Liver (tissue), 9 donors: Measurements from ENCODE around the gene AXIN1. TPM values are rescaled to one million over a fixed set of nuclear protein-coding genes. Genes with fewer than 3 reads are reported as not detected.

Source experiments
- DNase-seq: peaks from one replicate; pipeline ENCODE4 v3.0.0-alpha.2; 2017; ENCODE audit warnings: low spot score
- H3K27ac ChIP-seq, 2 donors: one replicate each; pipeline ENCODE4 v1.7.0; 2013; ENCODE audit warnings: inconsistent platforms in 2 of 2, low read length in 2 of 2, control low read depth in 1 of 2, low read depth in 1 of 2, mild to moderate bottlenecking in 1 of 2
- H3K27me3 ChIP-seq, 4 donors: one replicate each; pipeline versions ENCODE4 v1.6.1 to v1.7.0; 2013; ENCODE audit warnings: low read length in 3 of 4, inconsistent platforms in 1 of 4, mild to moderate bottlenecking in 1 of 4, moderate library complexity in 1 of 4; ENCODE audit not compliant: control insufficient read depth in 4 of 4, insufficient read depth in 4 of 4
- H3K36me3 ChIP-seq, 4 donors: one replicate each; pipeline versions ENCODE4 v1.6.1 to v1.7.0; 2013; ENCODE audit warnings: low read length in 3 of 4, mild to moderate bottlenecking in 3 of 4, low read depth in 1 of 4, moderate library complexity in 1 of 4; ENCODE audit not compliant: control insufficient read depth in 4 of 4, insufficient read depth in 3 of 4
- H3K4me1 ChIP-seq, 4 donors: one replicate each; pipeline versions ENCODE4 v1.6.1 to v1.7.0; 2013; ENCODE audit warnings: low read length in 3 of 4, mild to moderate bottlenecking in 3 of 4, moderate library complexity in 1 of 4; ENCODE audit not compliant: control insufficient read depth in 4 of 4, insufficient read depth in 4 of 4
- H3K4me3 ChIP-seq, 3 donors: one replicate each; pipeline versions ENCODE4 v1.6.1 to v1.7.0; 2013; ENCODE audit warnings: low read length in 3 of 3, control low read depth in 1 of 3, low read depth in 1 of 3, mild to moderate bottlenecking in 1 of 3
- H3K9ac ChIP-seq, 2 donors: one replicate each; pipeline ENCODE4 v1.7.0; 2013; ENCODE audit warnings: low read length in 2 of 2, mild to moderate bottlenecking in 2 of 2, moderate library complexity in 2 of 2, control low read depth in 1 of 2, low read depth in 1 of 2
- H3K9me3 ChIP-seq, 4 donors: one replicate each; pipeline versions ENCODE4 v1.6.1 to v1.7.0; 2013; ENCODE audit warnings: low read length in 3 of 4; ENCODE audit not compliant: control insufficient read depth in 4 of 4
- EGR1 ChIP-seq, 2 donors: IDR thresholded peaks; 2 replicates each; pipeline ENCODE4 v1.6.1; 2016 to 2018; ENCODE audit warnings: antibody characterized with exemption in 2 of 2, low read depth in 2 of 2
- FOXA2 ChIP-seq: IDR thresholded peaks from 2 replicates; pipeline ENCODE4 v1.6.1; 2016; ENCODE audit warnings: antibody characterized with exemption
- GABPA ChIP-seq, 2 donors: IDR thresholded peaks in 1 of 2; conservative IDR thresholded peaks in 1 of 2; 2 replicates each; pipeline ENCODE4 v1.6.1; 2016; ENCODE audit warnings: antibody characterized with exemption in 2 of 2, mild to moderate bottlenecking in 1 of 2, moderate library complexity in 1 of 2
- HNF4G ChIP-seq: IDR thresholded peaks from 2 replicates; pipeline ENCODE4 v1.6.1; 2016; ENCODE audit warnings: antibody characterized with exemption
- JUND ChIP-seq, 2 donors: IDR thresholded peaks; 2 replicates each; pipeline ENCODE4 v1.6.1; 2016; ENCODE audit warnings: antibody characterized with exemption in 2 of 2
- NR2F2 ChIP-seq: IDR thresholded peaks from 2 replicates; pipeline ENCODE4 v1.6.1; 2016; ENCODE audit warnings: antibody characterized with exemption
- RAD21 ChIP-seq, 2 donors: IDR thresholded peaks; 2 replicates each; pipeline ENCODE4 v1.6.1; 2016; ENCODE audit warnings: antibody characterized with exemption in 2 of 2, mild to moderate bottlenecking in 2 of 2
- RXRA ChIP-seq, 2 donors: IDR thresholded peaks; 2 replicates each; pipeline ENCODE4 v1.6.1; 2017 to 2018; ENCODE audit warnings: antibody characterized with exemption in 2 of 2, mild to moderate bottlenecking in 1 of 2
- SP1 ChIP-seq: IDR thresholded peaks from 2 replicates; pipeline ENCODE4 v1.6.1; 2018; ENCODE audit warnings: antibody characterized with exemption, mild to moderate bottlenecking
- TAF1 ChIP-seq: conservative IDR thresholded peaks from 2 replicates; pipeline ENCODE4 v1.6.1; 2016; ENCODE audit warnings: antibody characterized with exemption, mild to moderate bottlenecking
- YY1 ChIP-seq: IDR thresholded peaks from 2 replicates; pipeline ENCODE4 v1.6.1; 2016; ENCODE audit warnings: antibody characterized with exemption, mild to moderate bottlenecking
- WGBS: extraction: QIAGEN DNeasy Blood & Tissue Kit; methylation state at CpG from one replicate; pipeline ENCODE4 v1.1.7; 2013; 5-methylcytosine and 5-hydroxymethylcytosine counted together
- polyA plus RNA-seq, 2 donors: library from polyadenylated mRNA; stranded (reverse) in 1 of 2; unstranded in 1 of 2; fragments of 200-250 nt in 1 of 2; fragments of >200 nt in 1 of 2; fragmentation: Nextera tagmentation in 1 of 2; extraction: Ambion mirVana in 1 of 2; gene quantifications; one replicate each; pipeline versions ENCODE4 v1.2.1 to v1.2.3, GENCODE V29; 2013 to 2015
- total RNA-seq, 2 donors: library from RNA; depleted of rRNA; stranded (reverse); fragments of >200 nt; gene quantifications; one replicate each; pipeline ENCODE4 v1.2.3, GENCODE V29; 2014
- TF ChIP-seq, protein P1 (sequence below): IDR thresholded peaks from 2 replicates; pipeline ENCODE4 v1.6.1; 2016; ENCODE audit warnings: antibody characterized with exemption
- TF ChIP-seq, protein P2 (sequence below): IDR thresholded peaks from 2 replicates; pipeline ENCODE4 v1.6.1; 2016; ENCODE audit warnings: antibody characterized with exemption
- TF ChIP-seq, protein P3 (sequence below): IDR thresholded peaks from 2 replicates; pipeline ENCODE4 v1.6.1; 2016; ENCODE audit warnings: antibody characterized with exemption
- TF ChIP-seq, protein P4 (sequence below): fragments of 150-350 bp; IDR thresholded peaks from 2 replicates; pipeline ENCODE4 v1.5.1; 2017; ENCODE audit warnings: improper control_type of control experiment, low read depth, low read length; ENCODE audit not compliant: missing input control
- TF ChIP-seq, protein P5 (sequence below): IDR thresholded peaks from 2 replicates; pipeline ENCODE4 v1.6.1; 2016; ENCODE audit warnings: antibody characterized with exemption, mild to moderate bottlenecking
- donor health status: healthy.
- donor health status: healthy.
- donor health status: healthy.
- donor health status: healthy.
- donor health status: healthy.

Gene AXIN1
- total and polyA plus RNA-seq, 4 donors: 2.0 to 10.3 (median 7.9) TPM

DNA sequence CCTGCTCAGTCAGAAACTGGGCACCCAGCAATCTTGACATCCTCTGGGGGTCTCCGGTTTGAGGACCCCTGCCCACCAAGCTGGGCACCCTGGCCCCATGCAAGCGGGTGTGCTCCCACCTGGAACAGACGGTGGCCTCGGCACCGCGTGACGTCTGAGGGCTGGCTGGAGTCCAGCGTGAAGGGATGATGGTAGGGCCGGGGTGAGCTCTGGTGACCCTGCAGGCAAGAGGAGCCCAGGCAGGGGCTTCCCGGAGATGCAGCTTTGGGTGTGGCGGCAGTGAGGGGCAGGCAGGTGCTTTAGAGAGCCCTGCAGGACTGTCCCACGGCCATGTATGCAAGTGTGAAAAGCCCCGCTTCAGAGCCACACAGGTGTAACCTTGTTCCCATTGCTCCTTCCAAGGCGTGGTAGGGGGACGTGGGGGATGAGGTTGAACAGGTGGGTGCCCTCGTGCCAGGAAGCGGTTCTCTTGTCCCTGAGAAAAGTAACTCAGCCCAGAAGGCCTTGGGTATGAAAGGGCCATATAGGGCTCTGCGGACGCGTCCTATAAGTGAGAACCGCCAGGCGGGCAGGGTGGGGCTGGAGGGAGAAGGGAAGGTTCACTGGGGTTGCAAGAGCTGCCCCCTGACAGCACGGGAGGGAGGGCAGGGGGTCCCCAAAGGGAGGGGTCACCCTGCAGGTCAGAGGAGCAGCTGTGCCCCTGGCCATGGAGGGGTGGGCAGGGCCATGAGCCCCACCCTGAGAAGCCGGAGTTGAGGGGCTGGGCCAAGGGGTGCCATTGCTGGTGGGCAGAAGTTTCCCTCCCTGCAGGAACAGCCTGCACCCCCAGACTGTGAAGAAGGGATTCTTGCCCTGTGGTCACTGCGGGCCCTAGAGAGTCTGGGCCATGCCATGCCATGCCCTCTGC is 86.0 kb downstream of the AXIN1 start:
- H3K27ac ChIP-seq: no peak overlapping the region
- TF ChIP-seq RXRA (IDR thresholded peaks at IDR 0.05) (no peak), NR2F2 (no peak), GABPA (IDR thresholded peaks at IDR 0.05 in 1 of 2, conservative IDR thresholded peaks at IDR 0.05 in 1 of 2) (no peak), JUND (IDR thresholded peaks at IDR 0.05) (no peak), YY1 (no peak), EGR1 (IDR thresholded peaks at IDR 0.05; ENCODE audit: low read depth in 2 of 2) (no peak), TAF1 (no peak), SP1 (no peak), FOXA2 (no peak), HNF4G (no peak), RAD21 (IDR thresholded peaks at IDR 0.05) (no peak)
- TF ChIP-seq, protein P1, sequence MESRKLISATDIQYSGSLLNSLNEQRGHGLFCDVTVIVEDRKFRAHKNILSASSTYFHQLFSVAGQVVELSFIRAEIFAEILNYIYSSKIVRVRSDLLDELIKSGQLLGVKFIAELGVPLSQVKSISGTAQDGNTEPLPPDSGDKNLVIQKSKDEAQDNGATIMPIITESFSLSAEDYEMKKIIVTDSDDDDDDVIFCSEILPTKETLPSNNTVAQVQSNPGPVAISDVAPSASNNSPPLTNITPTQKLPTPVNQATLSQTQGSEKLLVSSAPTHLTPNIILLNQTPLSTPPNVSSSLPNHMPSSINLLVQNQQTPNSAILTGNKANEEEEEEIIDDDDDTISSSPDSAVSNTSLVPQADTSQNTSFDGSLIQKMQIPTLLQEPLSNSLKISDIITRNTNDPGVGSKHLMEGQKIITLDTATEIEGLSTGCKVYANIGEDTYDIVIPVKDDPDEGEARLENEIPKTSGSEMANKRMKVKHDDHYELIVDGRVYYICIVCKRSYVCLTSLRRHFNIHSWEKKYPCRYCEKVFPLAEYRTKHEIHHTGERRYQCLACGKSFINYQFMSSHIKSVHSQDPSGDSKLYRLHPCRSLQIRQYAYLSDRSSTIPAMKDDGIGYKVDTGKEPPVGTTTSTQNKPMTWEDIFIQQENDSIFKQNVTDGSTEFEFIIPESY: no peak
- TF ChIP-seq, protein P2, sequence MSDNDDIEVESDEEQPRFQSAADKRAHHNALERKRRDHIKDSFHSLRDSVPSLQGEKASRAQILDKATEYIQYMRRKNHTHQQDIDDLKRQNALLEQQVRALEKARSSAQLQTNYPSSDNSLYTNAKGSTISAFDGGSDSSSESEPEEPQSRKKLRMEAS: no peak
- TF ChIP-seq, protein P3, sequence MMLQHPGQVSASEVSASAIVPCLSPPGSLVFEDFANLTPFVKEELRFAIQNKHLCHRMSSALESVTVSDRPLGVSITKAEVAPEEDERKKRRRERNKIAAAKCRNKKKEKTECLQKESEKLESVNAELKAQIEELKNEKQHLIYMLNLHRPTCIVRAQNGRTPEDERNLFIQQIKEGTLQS: no peak
- TF ChIP-seq, protein P4, sequence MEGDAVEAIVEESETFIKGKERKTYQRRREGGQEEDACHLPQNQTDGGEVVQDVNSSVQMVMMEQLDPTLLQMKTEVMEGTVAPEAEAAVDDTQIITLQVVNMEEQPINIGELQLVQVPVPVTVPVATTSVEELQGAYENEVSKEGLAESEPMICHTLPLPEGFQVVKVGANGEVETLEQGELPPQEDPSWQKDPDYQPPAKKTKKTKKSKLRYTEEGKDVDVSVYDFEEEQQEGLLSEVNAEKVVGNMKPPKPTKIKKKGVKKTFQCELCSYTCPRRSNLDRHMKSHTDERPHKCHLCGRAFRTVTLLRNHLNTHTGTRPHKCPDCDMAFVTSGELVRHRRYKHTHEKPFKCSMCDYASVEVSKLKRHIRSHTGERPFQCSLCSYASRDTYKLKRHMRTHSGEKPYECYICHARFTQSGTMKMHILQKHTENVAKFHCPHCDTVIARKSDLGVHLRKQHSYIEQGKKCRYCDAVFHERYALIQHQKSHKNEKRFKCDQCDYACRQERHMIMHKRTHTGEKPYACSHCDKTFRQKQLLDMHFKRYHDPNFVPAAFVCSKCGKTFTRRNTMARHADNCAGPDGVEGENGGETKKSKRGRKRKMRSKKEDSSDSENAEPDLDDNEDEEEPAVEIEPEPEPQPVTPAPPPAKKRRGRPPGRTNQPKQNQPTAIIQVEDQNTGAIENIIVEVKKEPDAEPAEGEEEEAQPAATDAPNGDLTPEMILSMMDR: no peak
- TF ChIP-seq, protein P5, sequence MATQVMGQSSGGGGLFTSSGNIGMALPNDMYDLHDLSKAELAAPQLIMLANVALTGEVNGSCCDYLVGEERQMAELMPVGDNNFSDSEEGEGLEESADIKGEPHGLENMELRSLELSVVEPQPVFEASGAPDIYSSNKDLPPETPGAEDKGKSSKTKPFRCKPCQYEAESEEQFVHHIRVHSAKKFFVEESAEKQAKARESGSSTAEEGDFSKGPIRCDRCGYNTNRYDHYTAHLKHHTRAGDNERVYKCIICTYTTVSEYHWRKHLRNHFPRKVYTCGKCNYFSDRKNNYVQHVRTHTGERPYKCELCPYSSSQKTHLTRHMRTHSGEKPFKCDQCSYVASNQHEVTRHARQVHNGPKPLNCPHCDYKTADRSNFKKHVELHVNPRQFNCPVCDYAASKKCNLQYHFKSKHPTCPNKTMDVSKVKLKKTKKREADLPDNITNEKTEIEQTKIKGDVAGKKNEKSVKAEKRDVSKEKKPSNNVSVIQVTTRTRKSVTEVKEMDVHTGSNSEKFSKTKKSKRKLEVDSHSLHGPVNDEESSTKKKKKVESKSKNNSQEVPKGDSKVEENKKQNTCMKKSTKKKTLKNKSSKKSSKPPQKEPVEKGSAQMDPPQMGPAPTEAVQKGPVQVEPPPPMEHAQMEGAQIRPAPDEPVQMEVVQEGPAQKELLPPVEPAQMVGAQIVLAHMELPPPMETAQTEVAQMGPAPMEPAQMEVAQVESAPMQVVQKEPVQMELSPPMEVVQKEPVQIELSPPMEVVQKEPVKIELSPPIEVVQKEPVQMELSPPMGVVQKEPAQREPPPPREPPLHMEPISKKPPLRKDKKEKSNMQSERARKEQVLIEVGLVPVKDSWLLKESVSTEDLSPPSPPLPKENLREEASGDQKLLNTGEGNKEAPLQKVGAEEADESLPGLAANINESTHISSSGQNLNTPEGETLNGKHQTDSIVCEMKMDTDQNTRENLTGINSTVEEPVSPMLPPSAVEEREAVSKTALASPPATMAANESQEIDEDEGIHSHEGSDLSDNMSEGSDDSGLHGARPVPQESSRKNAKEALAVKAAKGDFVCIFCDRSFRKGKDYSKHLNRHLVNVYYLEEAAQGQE: no peak
- no peak for DNase-seq
- no peaks in the 10 kb centered on the region for H3K9me3 ChIP-seq
- WGBS: 85% methylated on average over 25 of the region's 25 CpGs
- H3K9ac ChIP-seq: no peak overlapping the region
- no peaks in the 10 kb centered on the region for H3K4me1 ChIP-seq
- no peak overlapping the region for H3K4me3 ChIP-seq
- peaks cover 0 to 29% (median 7%) of the 10 kb centered on the region in 4 donors for H3K36me3 ChIP-seq
- no peaks in the 10 kb centered on the region for H3K27me3 ChIP-seq
